COR-L47 (cell line): Measurements from ENCODE around the gene S100G.
"Not testable (repeated sequence)": the region's sequence is repeated elsewhere in the genome, so short reads cannot be mapped to it uniquely, and the experiment has no call there.

ENCODE experiments used
- DNase-seq: peaks from one replicate; lab custom pipeline; 2025; lab: John Stamatoyannopoulos, UW

The S100G gene

DNA sequence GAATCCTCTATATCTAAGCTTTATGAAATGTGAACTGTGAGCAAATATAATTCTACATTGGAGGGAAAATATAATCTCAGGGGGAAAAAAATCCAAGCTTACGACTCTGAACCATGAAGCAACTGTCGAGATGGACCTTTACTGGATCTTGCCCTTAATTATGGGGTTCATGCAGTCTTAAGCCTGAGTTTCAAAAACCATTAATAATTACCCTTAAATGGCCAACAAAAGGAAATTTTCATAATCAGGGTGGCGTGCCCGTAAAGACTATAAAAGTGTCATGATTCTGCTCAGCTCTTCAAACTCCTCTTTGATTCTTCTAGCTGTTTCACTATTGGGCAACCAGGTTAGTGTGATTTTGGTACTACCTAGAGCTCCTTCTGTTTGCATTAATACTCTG, at the start of gene S100G:
S100G (plus strand) TSS at position 301 of the 400 bp plus-strand sequence. CDS start 849 bp downstream, outside the sequence.
- no peak for DNase-seq

GRCh38 chrX:16601885-16602284, 48.1 kb upstream of the S100G start:
- DNase-seq, result no peak

- DNase-seq, result not testable (repeated sequence)
Observed at GRCh38 chrX:16603235-16603634, 46.7 kb upstream of the S100G start.

- DNase-seq, result no peak
Observed at GRCh38 chrX:16603822-16604221, 46.1 kb upstream of the S100G start.

DNA sequence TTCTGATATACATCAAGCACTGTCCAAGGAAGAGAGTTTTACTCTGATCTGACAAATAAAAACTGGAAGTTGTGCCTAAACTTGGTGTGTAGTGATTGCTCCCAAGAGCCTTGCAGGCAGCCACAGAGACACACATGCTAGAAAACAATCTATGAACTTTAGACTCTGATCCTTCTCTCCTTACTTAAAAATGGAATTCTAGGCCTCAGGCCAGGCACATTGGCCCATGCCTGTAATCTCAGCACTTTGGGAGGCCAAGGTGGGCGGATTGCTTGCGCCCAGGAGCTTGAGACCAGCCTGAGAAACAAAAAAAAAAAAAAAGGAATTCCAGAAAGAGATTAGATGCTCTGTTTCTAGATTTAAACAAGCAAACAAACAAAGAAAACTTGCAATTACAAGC, 45.6 kb upstream of the S100G start:
- DNase-seq, result no peak

GRCh38 chrX:16606142-16606720, 43.7 kb upstream of the S100G start:
- no peak for DNase-seq

- DNase-seq, result no peak
Observed at GRCh38 chrX:16610121-16610621, 39.8 kb upstream of the S100G start.

DNA sequence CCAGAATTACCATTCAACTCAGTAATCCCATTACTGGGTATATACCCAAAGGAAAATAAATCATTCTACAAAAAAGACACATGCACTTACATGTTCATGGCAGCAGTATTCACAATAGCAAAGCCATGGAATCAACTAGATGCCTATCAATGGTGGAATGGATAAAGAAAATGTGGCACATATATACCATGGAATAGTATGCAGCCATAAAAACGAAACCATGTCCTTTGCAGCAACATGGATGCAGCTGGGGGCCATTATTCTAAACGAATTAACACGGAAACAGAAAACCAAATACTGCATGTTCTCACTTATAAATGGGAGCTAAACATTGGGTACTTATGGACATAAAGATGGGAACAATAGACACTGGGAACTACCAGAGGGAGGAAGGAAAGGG, 39.3 kb upstream of the S100G start:
- DNase-seq, result not testable (repeated sequence)

GRCh38 chrX:16612257-16612897, 37.6 kb upstream of the S100G start:
- no peak for DNase-seq

- DNase-seq, result no peak
Observed at GRCh38 chrX:16617382-16617781, 32.6 kb upstream of the S100G start.

- DNase-seq, result no peak
Observed at GRCh38 chrX:16618422-16618821, 31.5 kb upstream of the S100G start.

- no peak for DNase-seq
Observed at GRCh38 chrX:16619024-16619423, 30.9 kb upstream of the S100G start.

GRCh38 chrX:16628511-16628910, 21.4 kb upstream of the S100G start:
- DNase-seq, result not testable (repeated sequence)

DNA sequence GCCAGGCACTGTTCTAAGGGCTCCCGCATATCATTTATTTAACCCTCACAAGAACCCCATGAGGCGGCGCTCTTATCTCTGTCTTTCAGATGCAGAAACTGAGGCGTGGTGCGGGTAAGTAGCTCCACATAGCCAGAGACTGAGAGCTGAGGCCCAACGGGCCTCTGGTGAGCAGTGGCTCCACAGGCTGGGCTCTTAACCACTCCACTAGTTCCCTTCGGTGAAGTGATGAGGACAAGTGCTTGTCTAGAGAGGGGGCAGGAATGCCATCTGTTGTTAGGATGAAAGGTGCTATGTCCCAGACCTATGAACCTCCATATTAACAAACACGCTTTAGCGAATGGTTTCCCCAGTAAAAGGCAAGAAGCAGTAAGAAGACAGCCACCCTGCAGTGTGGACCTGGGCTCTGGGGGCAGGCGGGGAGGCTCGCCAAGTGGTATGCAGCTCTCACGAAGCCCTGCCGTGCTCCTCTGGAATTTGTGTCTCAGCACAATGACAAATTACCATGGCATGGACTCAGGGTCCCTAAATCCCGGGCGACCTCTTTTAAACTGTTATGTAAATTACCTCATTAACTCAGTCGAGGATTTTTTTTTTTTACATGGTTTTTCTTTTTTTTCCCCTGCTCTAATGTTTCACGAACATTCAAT, 20.9 kb upstream of the S100G start:
- DNase-seq, result no peak

GRCh38 chrX:16629909-16630308, 20.0 kb upstream of the S100G start:
- no peak for DNase-seq

GRCh38 chrX:16633754-16634153, 16.2 kb upstream of the S100G start:
- DNase-seq, result no peak

- DNase-seq, result no peak
Observed at GRCh38 chrX:16635040-16635439, 14.9 kb upstream of the S100G start.

DNA sequence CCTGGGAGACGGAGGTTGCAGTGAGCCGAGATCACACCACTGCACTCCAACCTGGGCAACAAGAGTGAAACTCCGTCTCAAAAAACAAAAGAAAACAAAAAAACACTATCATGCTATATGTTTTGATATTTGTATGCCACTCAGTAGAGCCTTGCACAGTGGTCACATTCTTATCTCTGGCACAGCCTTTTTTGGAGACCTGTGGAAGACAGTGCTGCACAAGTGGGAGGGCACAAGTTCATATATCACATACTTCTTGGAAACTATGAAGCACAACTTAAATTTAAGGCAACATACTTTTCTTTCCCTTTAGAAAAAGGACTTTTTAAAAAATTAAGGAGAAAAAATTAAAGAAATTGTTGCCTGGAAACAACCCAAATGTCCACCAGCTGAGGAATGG, 14.4 kb upstream of the S100G start:
- DNase-seq, result no peak

DNA sequence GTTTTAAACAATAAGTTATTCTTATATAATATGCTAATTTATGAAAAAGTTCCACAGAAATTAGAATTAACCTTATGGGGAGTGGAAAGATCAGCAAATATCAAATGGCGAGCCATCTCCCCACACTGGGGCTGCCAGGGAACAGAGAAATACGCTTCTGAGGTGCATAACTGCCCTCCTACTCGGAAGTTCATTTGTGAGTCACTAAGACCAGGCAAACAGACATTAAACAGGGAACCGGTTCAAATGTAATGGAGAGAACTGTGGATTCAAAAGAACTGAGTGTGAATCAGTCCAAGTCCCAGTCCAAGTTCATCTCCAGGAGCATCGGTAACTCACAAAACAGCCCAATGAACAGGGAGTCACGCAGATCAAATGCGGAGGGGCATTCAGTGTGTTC, 11.4 kb upstream of the S100G start:
- no peak for DNase-seq

- no peak for DNase-seq
Observed at GRCh38 chrX:16639966-16640365, 10.0 kb upstream of the S100G start.

DNA sequence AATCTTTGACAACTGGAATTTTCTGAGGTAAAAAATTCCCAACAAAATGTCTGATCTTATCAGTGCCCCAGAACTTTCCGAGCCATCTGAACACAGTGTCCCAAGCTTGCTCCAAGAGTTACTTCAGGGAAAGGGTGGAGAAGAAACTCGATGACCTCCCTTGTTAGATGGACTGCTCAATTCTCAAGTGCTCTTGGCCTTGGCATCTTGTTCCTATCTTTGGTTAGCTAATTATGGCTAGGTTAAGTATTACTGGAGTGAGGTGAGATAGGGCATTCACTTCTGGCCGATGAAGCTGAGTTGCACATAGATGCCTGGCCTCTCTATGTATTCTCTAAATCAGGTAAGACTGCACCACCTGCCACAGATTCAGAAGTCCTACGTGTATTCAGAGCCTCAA, 9.1 kb upstream of the S100G start:
- no peak for DNase-seq

- no peak for DNase-seq
Observed at GRCh38 chrX:16643176-16643575, 6.8 kb upstream of the S100G start.

GRCh38 chrX:16646366-16647138, 3.4 kb upstream of the S100G start:
- no peak for DNase-seq
